GM23338 (cell line): ENCODE measurements around the gene STPG2. TPM values are rescaled to one million over a fixed set of nuclear protein-coding genes. Genes with fewer than 3 reads are reported as not detected.

Source experiments
- ATAC-seq: fragments of 200-7000 bp; cut with Tn5 transposase; 3 replicates; pipeline ENCODE4 v1.9.1; 2020
- DNase-seq: peaks from one replicate; pipeline ENCODE4 v3.0.0-alpha.2; 2015; ENCODE audit warnings: low spot score
- H2AFZ ChIP-seq: fragments of 200-600 bp; sonication (generic); 2 replicates; pipeline ENCODE4 v1.8.0; 2016; ENCODE audit warnings: antibody characterized with exemption, mild to moderate bottlenecking, moderate library complexity
- H3F3A ChIP-seq: fragments of 200-600 bp; sonication (generic); replicated peaks from 2 replicates; pipeline ENCODE4 v1.8.0; 2017; ENCODE audit warnings: antibody characterized with exemption, mixed run types, low read depth
- H3K27ac ChIP-seq: fragments of 200-600 bp; sonication (generic); 2 replicates; pipeline ENCODE4 v1.6.1; 2016; ENCODE audit warnings: low read depth
- H3K27me3 ChIP-seq: fragments of 200-600 bp; sonication (generic); 2 replicates; pipeline ENCODE4 v1.8.0; 2016; ENCODE audit warnings: mild to moderate bottlenecking, mixed run types, moderate library complexity; ENCODE audit not compliant: insufficient read depth
- H3K36me3 ChIP-seq: fragments of 200-600 bp; sonication (generic); 2 replicates; pipeline ENCODE4 v1.8.0; 2016; ENCODE audit warnings: mild to moderate bottlenecking; ENCODE audit not compliant: insufficient read depth
- H3K4me1 ChIP-seq: fragments of 200-600 bp; sonication (generic); 2 replicates; pipeline ENCODE4 v1.8.0; 2016; ENCODE audit warnings: mild to moderate bottlenecking, moderate library complexity; ENCODE audit not compliant: insufficient read depth
- H3K4me2 ChIP-seq: fragments of 200-600 bp; sonication (generic); 2 replicates; pipeline ENCODE4 v1.7.1; 2017; ENCODE audit warnings: mixed run types
- H3K4me3 ChIP-seq: fragments of 200-600 bp; sonication (generic); 2 replicates; pipeline ENCODE4 v1.6.1; 2016; ENCODE audit warnings: mixed run types
- H3K79me2 ChIP-seq: fragments of 200-600 bp; sonication (generic); replicated peaks from 2 replicates; pipeline ENCODE4 v1.8.0; 2017; ENCODE audit warnings: mild to moderate bottlenecking; ENCODE audit not compliant: insufficient read depth
- H3K9me2 ChIP-seq: fragments of 200-600 bp; sonication (generic); 2 replicates; pipeline ENCODE4 v1.8.0; 2017; ENCODE audit not compliant: insufficient read depth
- H4K20me1 ChIP-seq: fragments of 200-600 bp; sonication (generic); replicated peaks from 2 replicates; pipeline ENCODE4 v1.8.0; 2017; ENCODE audit warnings: mild to moderate bottlenecking; ENCODE audit not compliant: insufficient read depth
- H3K27ac Mint-ChIP-seq: 2 replicates; pipeline ENCODE4 v1.8.0; 2020; ENCODE audit warnings: inconsistent platforms, mild to moderate bottlenecking, moderate library complexity, mixed read lengths
- H3K27me3 Mint-ChIP-seq: 3 replicates; pipeline ENCODE4 v1.8.0; 2022; ENCODE audit warnings: low read depth, mild to moderate bottlenecking, moderate library complexity, mixed read lengths, inconsistent platforms; ENCODE audit not compliant: insufficient read depth, poor library complexity
- H3K36me3 Mint-ChIP-seq: 3 replicates; pipeline ENCODE4 v1.8.0; 2021; ENCODE audit warnings: low read depth, mild to moderate bottlenecking, inconsistent platforms, moderate library complexity, mixed read lengths
- H3K4me1 Mint-ChIP-seq: 3 replicates; pipeline ENCODE4 v1.8.0; 2020; ENCODE audit warnings: mild to moderate bottlenecking, inconsistent platforms, mixed read lengths
- H3K4me3 Mint-ChIP-seq: 3 replicates; pipeline ENCODE4 v1.8.0; 2021; ENCODE audit warnings: moderate library complexity, mild to moderate bottlenecking, inconsistent platforms, mixed read lengths
- H3K9me3 Mint-ChIP-seq: 3 replicates; pipeline ENCODE4 v1.8.0; 2020; ENCODE audit warnings: moderate library complexity, mild to moderate bottlenecking, inconsistent platforms, mixed read lengths
- CREB1 ChIP-seq: fragments of 250-450 bp; sonication (Bioruptor Pico); IDR thresholded peaks from 2 replicates; pipeline ENCODE4 v1.5.0; 2020; ENCODE audit warnings: low read depth, mild to moderate bottlenecking, moderate library complexity
- CTCF ChIP-seq, 2 experiments: fragments of 200-600 bp in 1 of 2; sonication (generic) in 1 of 2; conservative IDR thresholded peaks; 2 replicates each; pipeline versions ENCODE4 v1.5.1 to v1.6.1; 2016 to 2017; ENCODE audit warnings: antibody characterized with exemption in 2 of 2, low read depth in 2 of 2, mild to moderate bottlenecking in 2 of 2, moderate library complexity in 1 of 2
- ETS1 ChIP-seq: IDR thresholded peaks from 2 replicates; pipeline ENCODE4 v1.6.1; 2016; ENCODE audit warnings: antibody characterized with exemption
- EZH2 ChIP-seq: fragments of 200-600 bp; sonication (generic); IDR thresholded peaks from one replicate; pipeline ENCODE4 v1.8.0; 2017; ENCODE audit warnings: antibody characterized with exemption, mild to moderate bottlenecking, low read depth; ENCODE audit not compliant: unreplicated experiment
- EZH2phosphoT487 ChIP-seq: fragments of 200-600 bp; sonication (generic); IDR thresholded peaks from one replicate; pipeline ENCODE4 v1.8.1; 2018; ENCODE audit warnings: antibody characterized with exemption; ENCODE audit not compliant: unreplicated experiment
- JUNB ChIP-seq: IDR thresholded peaks from one replicate; pipeline ENCODE4 v1.6.1; 2016; ENCODE audit warnings: antibody characterized with exemption; ENCODE audit not compliant: unreplicated experiment
- NANOG ChIP-seq: IDR thresholded peaks from 2 replicates; pipeline ENCODE4 v1.6.1; 2016; ENCODE audit warnings: antibody characterized with exemption, borderline replicate concordance
- POLR2AphosphoS5 ChIP-seq: IDR thresholded peaks from 2 replicates; pipeline ENCODE4 v1.6.1; 2016; ENCODE audit warnings: antibody characterized with exemption, low read depth
- REST ChIP-seq: IDR thresholded peaks from one replicate; pipeline ENCODE4 v1.6.1; 2018; ENCODE audit warnings: antibody characterized with exemption; ENCODE audit not compliant: unreplicated experiment
- STAT1 ChIP-seq: IDR thresholded peaks from one replicate; pipeline ENCODE4 v1.6.1; 2016; ENCODE audit warnings: antibody characterized with exemption; ENCODE audit not compliant: unreplicated experiment
- ZNF114 ChIP-seq: fragments of 250-450 bp; sonication (Bioruptor Pico); IDR thresholded peaks from 2 replicates; pipeline ENCODE4 v1.5.0; 2020; ENCODE audit warnings: mild to moderate bottlenecking, moderate library complexity
- ZNF331 ChIP-seq: fragments of 250-450 bp; sonication (Bioruptor Pico); IDR thresholded peaks from 2 replicates; pipeline ENCODE4 v1.5.0; 2020; ENCODE audit warnings: low read depth, mild to moderate bottlenecking, moderate library complexity
- ZNF462 ChIP-seq: fragments of 250-450 bp; sonication (Bioruptor Pico); IDR thresholded peaks from 2 replicates; pipeline ENCODE4 v1.5.0; 2020; ENCODE audit warnings: mild to moderate bottlenecking, moderate library complexity
- polyA plus RNA-seq: library from polyadenylated mRNA; unstranded; fragments of >200 nt; fragmentation: Nextera tagmentation; extraction: Ambion mirVana; gene quantifications from 2 replicates; pipeline ENCODE4 v1.2.1, GENCODE V29; 2016
- total RNA-seq: library from RNA; depleted of rRNA; stranded (reverse); fragments of >200 nt; shearing (Covaris generic); gene quantifications from 2 replicates; pipeline ENCODE4 v1.2.3, GENCODE V29; 2014

Gene STPG2
- total and polyA plus RNA-seq, 2 experiments from 2014 or later, result 0.17 to 0.32 TPM

DNA sequence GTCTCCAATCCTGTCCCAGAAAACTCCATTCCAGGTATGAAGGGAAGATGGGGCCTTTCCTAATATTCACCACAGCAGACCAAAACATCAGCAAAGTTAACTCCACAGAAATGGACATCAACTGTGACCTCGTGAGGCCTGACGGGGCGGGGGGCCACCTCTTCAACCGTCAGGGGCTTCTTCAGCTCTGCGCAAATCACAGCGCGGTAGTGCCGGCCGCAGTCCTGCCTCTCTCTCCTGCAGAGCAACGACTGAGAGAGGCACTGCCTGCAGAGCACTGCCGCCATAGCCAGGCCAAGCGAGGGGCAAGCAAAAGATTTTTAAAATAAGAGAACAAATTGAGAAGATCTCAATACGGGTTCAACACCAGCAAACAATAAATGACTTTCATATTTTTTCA is 226.2 kb downstream of the STPG2 start:
- Histone ChIP-seq H4K20me1 (no peaks in the 10 kb centered on the region), H3K9me2 (peaks cover 5% of the 10 kb centered on the region; the same call in 1 of the 2 replicates), H2AFZ (no peak overlapping the region), H3K79me2 (no peaks in the 10 kb centered on the region), H3K4me2 (no peak overlapping the region), H3K4me1 (no peaks in the 10 kb centered on the region), H3K27me3 (no peaks in the 10 kb centered on the region), H3F3A (no peaks in the 10 kb centered on the region), H3K27ac (no peak overlapping the region), H3K36me3 (no peaks in the 10 kb centered on the region), H3K4me3 (no peak overlapping the region)
- ATAC-seq (no peak), DNase-seq (no peak)
- Mint-ChIP-seq H3K27ac (no peak overlapping the region), H3K9me3 (peaks cover 5% of the 10 kb centered on the region; the same call in 2 of the 3 replicates), H3K4me3 (no peak overlapping the region), H3K36me3 (no peaks in the 10 kb centered on the region), H3K4me1 (no peaks in the 10 kb centered on the region), H3K27me3 (peaks cover 3% of the 10 kb centered on the region)
- TF ChIP-seq EZH2 (no peak), NANOG (no peak), REST (no peak), ZNF462 (CRISPR knock-in tag) (no peak), ZNF331 (CRISPR knock-in tag) (no peak), POLR2AphosphoS5 (no peak), STAT1 (no peak), CREB1 (no peak), ETS1 (no peak), JUNB (no peak), EZH2phosphoT487 (no peak), ZNF114 (CRISPR knock-in tag) (no peak), CTCF (conservative IDR thresholded peaks at IDR 0.05; ENCODE audit: low read depth in 2 of 2) (no peak)
